GM12801 (cell line): ENCODE measurements around the gene GPBP1.

Experiments
- CTCF ChIP-seq: IDR thresholded peaks from one replicate; pipeline ENCODE4 v1.5.1; 2011; ENCODE audit warnings: control low read depth; ENCODE audit not compliant: insufficient read length; ENCODE audit errors: extremely low read depth

GPBP1 gene

GRCh38 chr5:57225553-57225952 is 51.7 kb downstream of the GPBP1 start:
- no peak for TF ChIP-seq CTCF

- no peak for TF ChIP-seq CTCF
These were observed 55.5 kb downstream of the GPBP1 start for GRCh38 chr5:57229313-57229712.

- TF ChIP-seq CTCF = no peak
These were observed 57.7 kb downstream of the GPBP1 start for GRCh38 chr5:57231607-57232006.

GRCh38 chr5:57232293-57233033 is 58.6 kb downstream of the GPBP1 start:
- TF ChIP-seq CTCF = no peak

- TF ChIP-seq CTCF = no peak
These were observed 69.7 kb downstream of the GPBP1 start for GRCh38 chr5:57243286-57244137.

GRCh38 chr5:57244331-57244730 is 70.5 kb downstream of the GPBP1 start:
- no peak for TF ChIP-seq CTCF

- TF ChIP-seq CTCF = no peak
These were observed 72.6 kb downstream of the GPBP1 start for GRCh38 chr5:57246426-57246825.
